Omental fat pad (tissue), 4 donors: ENCODE data around the gene PASK. TPM values are rescaled to one million over a fixed set of nuclear protein-coding genes. Genes with fewer than 3 reads are reported as not detected.

Source experiments
- ATAC-seq: fragments of 150-250 bp; one replicate; pipeline ENCODE4 v1.9.1; 2016; ENCODE audit warnings: mild to moderate bottlenecking, moderate library complexity; ENCODE audit not compliant: low FRiP score
- DNase-seq: peaks from one replicate; pipeline ENCODE4 v3.0.0-alpha.2; 2019; ENCODE audit warnings: low spot score
- total RNA-seq, 4 donors: library from RNA; depleted of rRNA; stranded (reverse); fragments of >200 nt; gene quantifications; one replicate each; pipeline ENCODE4 v1.1.0, GENCODE V29; 2016
- TF ChIP-seq, protein P1 (sequence below), 3 donors: fragments of 450-650 bp; IDR thresholded peaks; one replicate each; pipeline ENCODE4 v1.5.1; 2016 to 2017; ENCODE audit warnings: antibody characterized with exemption in 3 of 3, mild to moderate bottlenecking in 3 of 3, moderate library complexity in 2 of 3

PASK gene
- total RNA-seq, 4 donors from 2014 or later = 2.1 to 7.3 (median 6.1) TPM

DNA sequence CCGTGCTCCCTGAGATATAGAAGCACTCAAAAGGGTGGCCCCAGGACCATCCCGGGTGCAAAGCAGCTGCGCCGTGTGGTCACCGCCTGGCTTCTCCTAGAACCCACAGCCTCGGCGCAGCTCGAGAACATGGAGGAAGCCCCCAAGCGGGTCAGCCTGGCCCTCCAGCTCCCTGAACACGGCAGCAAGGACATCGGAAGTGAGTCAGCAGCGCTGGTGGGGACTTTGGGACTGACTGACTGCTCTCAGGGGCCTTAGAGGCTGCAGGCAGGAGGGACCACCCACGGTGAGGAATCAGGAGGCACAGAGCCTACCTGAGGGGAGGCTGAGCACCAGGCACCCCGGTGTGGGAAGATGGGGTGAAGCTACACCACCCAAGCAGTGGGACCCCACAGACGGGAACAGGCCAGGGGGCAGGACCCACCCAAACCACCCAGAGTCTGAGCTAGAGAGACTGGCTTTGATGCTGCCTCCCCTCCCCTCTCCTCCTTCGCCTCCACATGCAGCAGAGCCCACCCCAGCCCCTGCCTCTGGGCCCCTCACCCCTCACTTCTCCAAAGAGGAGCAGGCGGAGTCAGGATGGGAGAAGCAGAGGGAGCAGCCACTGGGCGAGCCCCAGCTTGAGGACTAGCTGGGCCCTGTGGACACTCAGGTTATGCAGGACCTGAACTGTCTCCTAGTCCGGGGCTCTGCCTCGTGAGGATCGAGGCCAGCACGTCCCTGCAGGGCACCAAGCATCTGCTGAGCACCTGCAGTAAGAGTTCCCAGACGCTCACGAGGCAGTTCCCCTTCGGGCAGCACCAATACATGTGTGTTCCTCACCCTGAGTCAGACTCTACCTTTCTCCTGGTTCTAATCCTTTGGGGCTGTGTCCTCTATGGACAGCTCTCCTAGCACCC lies 75.9 kb downstream of the PASK start:
- ATAC-seq (no peak), DNase-seq (no peak)
- TF ChIP-seq, protein P1, sequence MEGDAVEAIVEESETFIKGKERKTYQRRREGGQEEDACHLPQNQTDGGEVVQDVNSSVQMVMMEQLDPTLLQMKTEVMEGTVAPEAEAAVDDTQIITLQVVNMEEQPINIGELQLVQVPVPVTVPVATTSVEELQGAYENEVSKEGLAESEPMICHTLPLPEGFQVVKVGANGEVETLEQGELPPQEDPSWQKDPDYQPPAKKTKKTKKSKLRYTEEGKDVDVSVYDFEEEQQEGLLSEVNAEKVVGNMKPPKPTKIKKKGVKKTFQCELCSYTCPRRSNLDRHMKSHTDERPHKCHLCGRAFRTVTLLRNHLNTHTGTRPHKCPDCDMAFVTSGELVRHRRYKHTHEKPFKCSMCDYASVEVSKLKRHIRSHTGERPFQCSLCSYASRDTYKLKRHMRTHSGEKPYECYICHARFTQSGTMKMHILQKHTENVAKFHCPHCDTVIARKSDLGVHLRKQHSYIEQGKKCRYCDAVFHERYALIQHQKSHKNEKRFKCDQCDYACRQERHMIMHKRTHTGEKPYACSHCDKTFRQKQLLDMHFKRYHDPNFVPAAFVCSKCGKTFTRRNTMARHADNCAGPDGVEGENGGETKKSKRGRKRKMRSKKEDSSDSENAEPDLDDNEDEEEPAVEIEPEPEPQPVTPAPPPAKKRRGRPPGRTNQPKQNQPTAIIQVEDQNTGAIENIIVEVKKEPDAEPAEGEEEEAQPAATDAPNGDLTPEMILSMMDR (IDR thresholded peaks at IDR 0.05) = no peak

DNA sequence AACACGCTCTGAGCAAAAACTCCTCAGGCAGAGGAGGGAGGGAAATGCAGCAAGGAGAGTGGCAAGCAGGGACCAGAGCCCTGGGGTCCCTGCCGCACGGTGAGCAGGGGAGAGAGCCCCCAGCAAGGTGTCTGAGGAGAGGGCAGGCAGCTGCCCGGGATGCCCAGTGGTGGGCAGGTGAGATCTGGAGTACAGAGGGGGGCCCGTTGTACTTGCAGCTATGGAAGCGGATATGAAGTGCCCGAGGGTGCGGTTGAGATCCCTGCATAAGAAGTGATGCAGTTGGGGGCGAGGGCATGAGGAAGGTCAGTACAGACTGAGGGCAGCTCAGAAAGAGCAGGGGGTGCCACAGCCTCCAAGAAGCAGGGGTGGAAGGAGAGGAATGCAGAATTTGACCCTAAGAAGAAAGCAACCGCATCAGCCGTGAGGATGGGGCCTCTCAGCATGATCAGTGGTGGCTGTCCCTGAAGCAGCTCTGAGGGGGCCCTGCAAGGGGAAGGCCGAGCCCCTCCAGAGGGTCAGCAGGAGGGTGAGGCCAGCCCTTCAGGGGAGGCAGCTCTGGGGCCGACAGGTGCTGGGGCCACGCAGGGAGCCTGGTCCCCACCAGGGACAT lies 76.6 kb downstream of the PASK start:
- TF ChIP-seq, protein P1 (IDR thresholded peaks at IDR 0.05) = no peak
- DNase-seq (no peak), ATAC-seq (no peak)

DNA sequence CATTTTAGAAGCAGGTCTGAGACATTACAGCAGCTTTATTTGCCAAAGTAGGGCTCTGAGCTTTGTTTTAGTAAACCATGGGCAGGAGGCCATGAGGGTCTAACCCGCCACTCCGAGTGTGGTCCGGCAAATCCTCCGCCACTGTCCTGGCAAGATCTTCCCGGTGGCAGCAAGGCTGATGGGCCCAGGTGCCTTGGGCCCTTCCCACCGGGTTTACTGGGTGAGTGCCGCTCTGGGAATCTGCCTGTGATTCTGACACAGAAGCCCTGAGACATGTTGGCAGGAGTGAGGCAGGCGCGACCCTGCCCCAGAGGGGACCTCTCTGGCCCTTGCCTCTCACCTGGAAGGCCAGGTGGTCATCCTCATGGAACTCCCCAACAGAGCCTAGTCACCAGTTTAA lies 77.1 kb downstream of the PASK start:
- ATAC-seq (no peak), DNase-seq (no peak)
- TF ChIP-seq, protein P1 (IDR thresholded peaks at IDR 0.05) = no peak

DNA sequence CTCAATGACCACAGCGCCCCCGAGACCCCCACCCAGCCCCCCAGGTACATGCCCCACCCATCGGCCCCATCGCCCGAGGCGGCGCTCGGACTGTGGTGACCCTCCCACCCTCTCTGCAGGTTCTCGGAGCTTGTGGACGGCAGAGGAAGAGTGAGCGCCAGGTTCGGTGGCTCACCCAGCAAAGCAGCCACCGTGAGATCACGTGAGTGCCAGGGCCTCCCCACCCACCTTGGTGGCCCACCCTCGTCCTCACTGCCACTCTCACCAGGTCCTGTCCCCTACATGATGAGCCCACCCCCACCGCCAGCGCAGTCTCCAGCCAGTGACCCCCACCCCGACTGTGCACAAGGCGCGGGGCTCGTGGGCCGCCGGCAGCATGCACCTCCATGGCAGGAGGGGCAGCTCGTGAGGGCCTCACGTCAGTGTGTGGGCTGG lies 77.6 kb downstream of the PASK start:
- TF ChIP-seq, protein P1 (IDR thresholded peaks at IDR 0.05) = no peak
- no peak for ATAC-seq
- DNase-seq = no peak

DNA sequence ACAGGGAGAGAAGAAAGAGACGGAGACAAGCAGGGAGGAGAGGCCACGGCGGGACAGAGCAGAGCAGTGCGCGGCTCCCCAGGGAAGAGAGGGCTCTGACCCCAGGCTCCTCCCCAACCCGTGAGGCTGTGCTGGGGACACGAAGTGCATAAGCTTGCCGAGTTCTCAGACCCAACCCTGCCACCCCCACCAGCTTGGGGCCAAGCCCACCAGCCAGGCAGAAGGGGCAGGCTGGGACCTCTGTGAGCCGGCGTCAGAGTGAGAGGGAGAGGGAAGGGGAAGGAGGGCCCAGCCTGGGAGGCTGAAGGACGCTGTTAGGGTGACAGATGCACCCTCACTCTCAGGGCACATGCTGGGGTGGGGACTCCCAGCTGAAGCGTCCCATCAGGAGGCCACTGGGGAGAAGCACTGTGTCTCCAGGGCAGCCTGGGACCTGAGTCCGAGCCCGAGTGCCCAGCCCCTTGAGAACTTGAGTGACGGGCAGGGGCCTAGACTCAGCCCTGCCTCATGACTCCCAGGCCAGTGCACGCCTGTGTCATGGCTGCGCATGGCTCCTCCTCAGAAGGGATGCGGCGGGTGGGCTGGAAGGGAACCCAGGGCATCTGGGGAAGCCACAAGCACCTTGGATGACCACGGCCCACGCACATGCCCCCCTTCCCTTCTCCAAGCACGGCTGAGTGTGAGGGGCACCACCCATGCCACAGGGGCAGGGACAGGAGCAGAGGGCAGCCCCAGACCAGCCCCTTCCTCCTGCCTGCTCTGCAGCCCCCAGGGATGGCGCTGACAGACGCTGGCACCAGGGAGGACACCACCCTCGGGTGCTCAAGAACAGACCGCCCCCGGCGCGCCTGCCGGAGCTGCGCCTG lies 78.2 kb downstream of the PASK start:
- DNase-seq (no peak), ATAC-seq (no peak)
- TF ChIP-seq, protein P1 (IDR thresholded peaks at IDR 0.05) = no peak

DNA sequence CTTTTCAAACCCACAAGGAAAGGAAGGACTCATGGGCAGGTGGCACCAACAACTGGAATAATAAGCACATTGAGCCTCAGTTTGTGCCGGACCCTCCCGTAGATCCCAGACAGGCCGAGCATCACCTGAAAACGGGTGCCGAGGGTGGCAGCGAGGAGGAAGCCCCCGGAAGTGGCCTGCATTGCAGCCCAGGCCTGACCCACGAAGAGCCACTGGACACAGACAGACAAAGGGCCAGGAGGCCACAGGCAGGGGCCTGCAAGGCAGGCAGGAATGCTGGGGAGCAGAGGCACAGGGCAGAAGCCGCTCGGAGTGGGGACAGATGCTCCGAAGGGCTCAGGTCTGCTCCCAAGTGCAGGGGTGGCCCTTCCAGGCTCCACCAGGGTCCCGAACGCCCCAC lies 78.9 kb downstream of the PASK start:
- ATAC-seq (no peak), DNase-seq (no peak)
- TF ChIP-seq, protein P1 (IDR thresholded peaks at IDR 0.05) = no peak
